ENCODE results near the gene CBY1. TPM values are rescaled to one million over a fixed set of nuclear protein-coding genes. Genes with fewer than 3 reads are reported as not detected.
A peak's percentile ranks its signal among the peaks of the same experiment; 100 is the strongest.

Gene CBY1
- polyA plus RNA-seq, 1 of the 3 experiments (the other 2 are of a cell fraction), result 21.8 TPM

DNA sequence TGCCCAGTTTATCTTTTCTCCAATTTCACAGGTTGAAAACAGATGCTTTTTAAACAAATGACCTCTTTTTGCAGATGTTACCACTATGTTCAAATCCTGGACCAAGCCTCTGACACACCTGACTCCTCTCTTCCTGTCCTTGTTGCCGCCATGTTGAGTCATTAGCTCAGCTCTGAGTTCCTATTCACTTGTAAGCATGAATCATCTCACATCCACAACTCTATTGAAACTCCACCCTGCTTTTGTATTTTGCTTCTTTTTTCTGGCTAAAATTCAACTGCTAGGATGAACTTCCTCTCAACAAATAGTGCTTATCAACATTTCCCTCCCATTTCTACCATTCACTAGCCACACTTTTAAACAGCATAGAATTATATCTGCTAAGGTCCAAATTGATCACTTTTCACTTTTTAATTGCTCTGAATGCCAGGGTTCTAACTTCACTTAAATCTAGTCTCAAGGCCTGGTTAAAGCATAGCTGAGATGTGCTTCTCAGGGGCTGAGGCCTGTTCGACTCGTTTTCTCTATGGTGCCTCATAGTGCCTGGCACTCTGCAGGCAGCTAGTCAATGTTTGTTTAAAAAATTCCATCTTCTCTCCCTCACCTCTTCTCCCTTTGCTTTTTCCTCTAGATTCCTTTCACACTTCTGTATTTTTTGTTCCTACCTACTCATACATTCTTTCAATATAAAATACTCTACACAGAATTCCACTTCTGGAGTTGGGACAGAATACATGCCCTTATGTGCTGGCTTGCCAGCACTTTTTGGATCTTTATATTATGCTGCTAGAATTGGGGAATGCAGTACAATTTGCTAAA lies 40.4 kb downstream of the CBY1 start:
- H3K27ac ChIP-seq (ENCODE audit: low read depth in 2 of 2, low read length in 1 of 2), result peak overlapping the region in 1 of 2 experiments; percentile 71; a peak in 2 of 4 replicates
- peaks cover 29% of the 10 kb centered on the region for H3F3A ChIP-seq (replicated peaks; ENCODE audit: insufficient read depth)
- H3K9ac ChIP-seq, result peak overlapping the region; percentile 34; the same call in 1 of the 2 replicates
- DNase-seq, result no peak
- no peaks in the 10 kb centered on the region for H3K9me2 ChIP-seq
- ChIA-PET CTCF (no interaction called here), POLR2A (no interaction called here)
- no peaks in the 10 kb centered on the region for H4K20me1 ChIP-seq (ENCODE audit: insufficient read depth)
- no peaks in the 10 kb centered on the region for H3K27me3 ChIP-seq (ENCODE audit: insufficient read depth)
- H3K9me3 ChIP-seq, result no peaks in the 10 kb centered on the region
- H3K79me2 ChIP-seq (ENCODE audit: insufficient read depth), result peaks cover 85% of the 10 kb centered on the region
- 48% methylated on average over 3 of the region's 3 CpGs for WGBS (ENCODE audit: low lambda C conversion rate)
- H3K4me2 ChIP-seq, result peak overlapping the region; percentile 85
- H3K36me3 ChIP-seq (replicated peaks in 1 of 2; ENCODE audit: control insufficient read depth in 1 of 2, insufficient read depth in 2 of 2, low read length in 1 of 2), result no peaks in the 10 kb centered on the region
- H3K4me3 ChIP-seq (ENCODE audit: low read depth in 2 of 2, low read length in 1 of 2), result peak overlapping the region in 1 of 2 experiments; percentile 32; a peak in 2 of 4 replicates
- TF ChIP-seq JUND (IDR thresholded peaks at IDR 0.05) (peak; percentile 33; the same call in 1 of the 2 replicates), FOSL2 (IDR thresholded peaks at IDR 0.05; ENCODE audit: borderline replicate concordance, low read depth) (peak; percentile 46; the same call in 1 of the 2 replicates), YY1 (IDR thresholded peaks at IDR 0.05; ENCODE audit: low read depth) (peak; percentile 48; the same call in 1 of the 2 replicates), GABPA (IDR thresholded peaks at IDR 0.05; ENCODE audit: low read depth) (no peak)
- H3K4me1 ChIP-seq (ENCODE audit: control insufficient read depth in 1 of 2, insufficient read depth in 2 of 2, low read depth in 1 of 2, low read length in 1 of 2), result peaks cover 7 to 20% of the 10 kb centered on the region in 2 experiments; a peak in 2 of 4 replicates
- no peak overlapping the region for H2AFZ ChIP-seq (ENCODE audit: low read depth)

GRCh38 chr22:38697425-38698089 lies 41.1 kb downstream of the CBY1 start:
- H4K20me1 ChIP-seq (ENCODE audit: insufficient read depth), result no peaks in the 10 kb centered on the region
- no peaks in the 10 kb centered on the region for H3K9me2 ChIP-seq
- ChIA-PET CTCF (interaction anchor here (1.0 to 3.0 kb wide), 2 partner anchors 9 to 16 kb away, joined by 3 to 13 read pairs; partner anchors contain the start of gene TOMM22), POLR2A (no interaction called here)
- H3K9me3 ChIP-seq, result no peaks in the 10 kb centered on the region
- H3K27ac ChIP-seq (ENCODE audit: low read depth in 2 of 2, low read length in 1 of 2), result peak overlapping the region in 1 of 2 experiments; percentile 71; a peak in 2 of 4 replicates
- peaks cover 78% of the 10 kb centered on the region for H3K79me2 ChIP-seq (ENCODE audit: insufficient read depth)
- H3K9ac ChIP-seq, result no peak overlapping the region; the same call in 1 of the 2 replicates
- H2AFZ ChIP-seq (ENCODE audit: low read depth), result no peak overlapping the region
- no peaks in the 10 kb centered on the region for H3K27me3 ChIP-seq (ENCODE audit: insufficient read depth)
- peak overlapping the region in 1 of 2 experiments; percentile 32; a peak in 1 of 4 replicates for H3K4me3 ChIP-seq (ENCODE audit: low read depth in 2 of 2, low read length in 1 of 2)
- 68% methylated on average over 7 of the region's 8 CpGs for WGBS (ENCODE audit: low lambda C conversion rate)
- DNase-seq, result no peak
- no peak for TF ChIP-seq SIN3A (IDR thresholded peaks at IDR 0.05; ENCODE audit: borderline replicate concordance, low read depth, low read length)
- TF ChIP-seq CTCF (IDR thresholded peaks at IDR 0.05), result no peak
- no peak for TF ChIP-seq EP300 (IDR thresholded peaks at IDR 0.05; ENCODE audit: borderline replicate concordance in 1 of 2, low read depth in 1 of 2, low read length in 1 of 2)
- no peak for TF ChIP-seq GATA2 (CRISPR knock-in tag; IDR thresholded peaks at IDR 0.05)
- no peak for TF ChIP-seq RCOR1 (IDR thresholded peaks at IDR 0.05; ENCODE audit: low read length)
- no peak for TF ChIP-seq POLR2AphosphoS5 (IDR thresholded peaks at IDR 0.05; ENCODE audit: low read depth, low read length)
- no peak for TF ChIP-seq SMC3 (IDR thresholded peaks at IDR 0.05; ENCODE audit: low read depth, low read length)
- TF ChIP-seq CHD2 (IDR thresholded peaks at IDR 0.05; ENCODE audit: low read length, partially characterized antibody), result no peak
- TF ChIP-seq TEAD4 (IDR thresholded peaks at IDR 0.05; ENCODE audit: borderline replicate concordance, insufficient read depth), result no peak
- no peak for TF ChIP-seq ZBTB33 (IDR thresholded peaks at IDR 0.05; ENCODE audit: borderline replicate concordance, low read depth)
- H3K4me2 ChIP-seq, result peak overlapping the region; percentile 85
- H3F3A ChIP-seq (replicated peaks; ENCODE audit: insufficient read depth), result peaks cover 29% of the 10 kb centered on the region
- no peaks in the 10 kb centered on the region for H3K36me3 ChIP-seq (replicated peaks in 1 of 2; ENCODE audit: control insufficient read depth in 1 of 2, insufficient read depth in 2 of 2, low read length in 1 of 2)
- peaks cover 7 to 20% of the 10 kb centered on the region in 2 experiments; a peak in 2 of 4 replicates for H3K4me1 ChIP-seq (ENCODE audit: control insufficient read depth in 1 of 2, insufficient read depth in 2 of 2, low read depth in 1 of 2, low read length in 1 of 2)

Measured in SK-N-SH (cell line).